ENCODE results near the gene USP53. TPM values are rescaled to one million over a fixed set of nuclear protein-coding genes. Genes with fewer than 3 reads are reported as not detected.
"Not testable (repeated sequence)": the region's sequence is repeated elsewhere in the genome, so short reads cannot be mapped to it uniquely, and the experiment has no call there.

The USP53 gene
- total RNA-seq (10 to 100 TPM; 50.9 to 54.4 TPM), polyA plus RNA-seq (ENCODE audit: insufficient read length in 2 of 2) (10 to 100 TPM; 17.4 to 20.6 TPM)
- long read RNA-seq, donor 1 = 0 reads
- long read RNA-seq, donor 2, full-length matches to known transcripts = 1 of 1 reads
- long read RNA-seq, donor 2, partial matches to known transcripts = 0 of 1 reads
- long read RNA-seq, donor 2, other reads (novel, unspliced or antisense) = 0 of 1 reads
- long read RNA-seq, donor 3 = 0 reads
- long read RNA-seq, donor 4, full-length matches to known transcripts = 1 of 783 reads
- long read RNA-seq, donor 4, partial matches to known transcripts = 777 of 783 reads
- long read RNA-seq, donor 4, other reads (novel, unspliced or antisense) = 5 of 783 reads

DNA sequence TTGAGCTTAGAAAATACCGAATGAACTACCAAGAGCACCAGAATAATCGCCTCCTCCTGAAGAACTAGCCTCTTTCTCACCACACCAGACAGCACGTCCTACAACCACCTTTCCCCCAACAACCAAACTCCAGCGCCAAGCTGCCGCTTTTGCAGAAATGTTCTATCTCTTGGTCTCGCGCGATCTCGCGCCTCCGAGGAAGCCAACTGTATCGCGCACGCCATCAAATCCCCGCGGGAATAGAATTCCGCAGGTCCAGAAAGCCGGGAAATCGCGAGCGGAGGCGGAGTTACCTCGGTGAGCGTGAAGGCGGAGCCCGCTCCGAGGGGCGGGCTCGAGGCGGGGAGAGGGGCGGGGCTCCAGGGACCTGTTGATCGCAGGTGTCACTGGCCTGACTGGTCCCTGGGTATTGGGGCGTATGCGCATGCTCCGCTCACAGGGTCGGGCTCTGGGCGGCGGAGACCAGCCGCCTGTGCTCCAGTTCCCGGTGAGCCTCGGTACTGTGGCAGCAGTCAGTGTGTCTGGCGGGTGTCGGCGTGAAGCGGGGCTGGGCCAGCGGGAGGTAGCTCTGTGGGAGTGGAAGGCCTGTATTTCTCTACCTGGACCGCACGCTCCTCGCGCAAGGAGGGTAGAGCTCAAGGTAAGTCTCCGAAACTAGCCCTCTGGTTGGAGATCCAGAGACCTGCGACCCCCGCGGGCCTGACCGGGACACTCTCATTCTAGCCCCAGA, at the start of gene USP53:
Gene USP53, plus strand, starts transcription at position 480 of the 730 bp plus-strand sequence. CDS start 27,047 bp downstream, outside the sequence.
- DNase-seq (ENCODE audit: low read depth in 4 of 6, low spot score in 6 of 6) = peak; percentile 83 to 98 (median 89)
- H3K27ac ChIP-seq (ENCODE audit: low read depth, low read length) = peak within 1 kb of the TSS; percentile 96
- H3K27me3 ChIP-seq (ENCODE audit: control insufficient read depth, insufficient read depth, low read length) = no peaks in the 10 kb centered on the region
- H3K4me3 ChIP-seq (ENCODE audit: low read depth, low read length) = peak within 1 kb of the TSS; percentile 92
- H3K4me1 ChIP-seq (ENCODE audit: control insufficient read depth, insufficient read depth, low read length) = peaks cover 3% of the 10 kb centered on the region
- under 1% methylated on average over 55 of the region's 55 CpGs for WGBS (ENCODE audit: insufficient coverage)
- no peaks in the 10 kb centered on the region for H3K9me3 ChIP-seq (ENCODE audit: control insufficient read depth, insufficient read depth, low read length)
- no peaks in the 10 kb centered on the region for H3K36me3 ChIP-seq (ENCODE audit: control insufficient read depth, insufficient read depth, low read length)

DNA sequence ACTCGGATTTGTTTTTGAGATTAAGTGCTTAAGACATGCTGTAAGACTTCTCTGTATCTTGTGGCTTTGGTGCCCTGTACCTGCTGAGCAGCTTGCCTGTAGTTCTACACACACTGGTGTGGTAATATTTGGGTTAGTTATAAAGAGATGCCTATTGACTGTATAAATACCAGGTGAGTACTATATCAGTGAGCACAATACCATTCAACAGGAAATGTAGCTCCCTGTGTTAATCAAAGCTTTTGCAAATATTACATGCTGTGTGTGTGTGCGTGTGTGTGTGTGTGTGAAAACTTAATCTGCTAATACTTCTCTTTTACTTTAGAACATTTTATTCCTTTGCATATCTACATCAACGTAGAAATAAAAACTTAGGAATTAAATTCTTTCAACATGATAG, 46.7 kb upstream of the USP53 start:
- Histone ChIP-seq H3K4me1 (ENCODE audit: control insufficient read depth, insufficient read depth, low read length) (no peaks in the 10 kb centered on the region), H3K9me3 (ENCODE audit: control insufficient read depth, insufficient read depth, low read length) (no peaks in the 10 kb centered on the region), H3K27me3 (ENCODE audit: control insufficient read depth, insufficient read depth, low read length) (no peaks in the 10 kb centered on the region), H3K27ac (ENCODE audit: low read depth, low read length) (no peak overlapping the region), H3K36me3 (ENCODE audit: control insufficient read depth, insufficient read depth, low read length) (no peaks in the 10 kb centered on the region), H3K4me3 (ENCODE audit: low read depth, low read length) (no peak overlapping the region)
- DNase-seq (ENCODE audit: low read depth in 4 of 6, low spot score in 6 of 6) = no peak
- 78% methylated on average over 1 of the region's 3 CpGs for WGBS (ENCODE audit: insufficient coverage)

DNA sequence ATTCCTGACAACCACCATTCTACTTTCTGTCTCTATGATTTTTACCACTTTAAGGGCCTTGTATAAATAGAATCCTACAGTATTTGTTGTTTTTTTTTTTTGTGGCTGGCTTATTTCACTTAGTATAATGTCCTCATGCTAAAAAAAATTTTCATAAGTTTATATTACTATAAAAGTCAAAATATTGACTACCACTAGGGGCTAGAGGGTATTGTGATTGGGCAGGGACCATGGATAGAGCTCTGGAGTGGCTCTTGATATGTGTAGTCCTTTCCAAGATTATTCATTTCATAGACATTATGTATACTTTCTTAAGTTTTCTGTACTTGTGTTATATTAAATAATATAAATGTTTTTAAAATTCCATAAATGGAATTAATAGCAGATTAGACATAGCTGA, 42.3 kb upstream of the USP53 start:
- H3K4me3 ChIP-seq (ENCODE audit: low read depth, low read length) = no peak overlapping the region
- no peak for DNase-seq (ENCODE audit: low read depth in 4 of 6, low spot score in 6 of 6)
- no peaks in the 10 kb centered on the region for H3K9me3 ChIP-seq (ENCODE audit: control insufficient read depth, insufficient read depth, low read length)
- H3K27ac ChIP-seq (ENCODE audit: low read depth, low read length) = no peak overlapping the region
- H3K4me1 ChIP-seq (ENCODE audit: control insufficient read depth, insufficient read depth, low read length) = no peaks in the 10 kb centered on the region
- H3K27me3 ChIP-seq (ENCODE audit: control insufficient read depth, insufficient read depth, low read length) = no peaks in the 10 kb centered on the region
- H3K36me3 ChIP-seq (ENCODE audit: control insufficient read depth, insufficient read depth, low read length) = no peaks in the 10 kb centered on the region

DNA sequence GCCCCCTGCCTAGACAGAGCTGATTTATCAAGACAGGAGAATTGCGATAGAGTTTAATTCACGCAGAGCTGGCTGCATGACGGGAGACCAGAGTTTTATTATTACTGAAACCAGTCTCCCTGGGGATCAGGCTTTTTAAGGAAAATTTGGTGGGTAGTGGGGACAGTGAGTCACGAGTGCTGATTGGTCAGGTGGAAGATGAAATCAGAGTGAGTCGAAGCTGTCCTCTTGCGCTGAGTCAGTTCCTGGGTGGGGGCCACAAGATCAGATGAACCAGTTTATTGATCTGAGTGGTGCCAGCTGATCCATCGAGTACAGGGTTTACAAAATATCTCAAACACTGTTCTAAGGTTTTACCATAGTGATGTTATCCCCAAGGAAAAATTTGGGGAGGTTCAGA, 40.3 kb upstream of the USP53 start:
- H3K4me3 ChIP-seq (ENCODE audit: low read depth, low read length) = no peak overlapping the region
- DNase-seq (ENCODE audit: low read depth in 4 of 6, low spot score in 6 of 6) = no peak
- H3K9me3 ChIP-seq (ENCODE audit: control insufficient read depth, insufficient read depth, low read length) = no peaks in the 10 kb centered on the region
- H3K36me3 ChIP-seq (ENCODE audit: control insufficient read depth, insufficient read depth, low read length) = no peaks in the 10 kb centered on the region
- 78% methylated on average over 6 of the region's 7 CpGs for WGBS (ENCODE audit: insufficient coverage)
- no peaks in the 10 kb centered on the region for H3K4me1 ChIP-seq (ENCODE audit: control insufficient read depth, insufficient read depth, low read length)
- no peak overlapping the region for H3K27ac ChIP-seq (ENCODE audit: low read depth, low read length)
- no peaks in the 10 kb centered on the region for H3K27me3 ChIP-seq (ENCODE audit: control insufficient read depth, insufficient read depth, low read length)

DNA sequence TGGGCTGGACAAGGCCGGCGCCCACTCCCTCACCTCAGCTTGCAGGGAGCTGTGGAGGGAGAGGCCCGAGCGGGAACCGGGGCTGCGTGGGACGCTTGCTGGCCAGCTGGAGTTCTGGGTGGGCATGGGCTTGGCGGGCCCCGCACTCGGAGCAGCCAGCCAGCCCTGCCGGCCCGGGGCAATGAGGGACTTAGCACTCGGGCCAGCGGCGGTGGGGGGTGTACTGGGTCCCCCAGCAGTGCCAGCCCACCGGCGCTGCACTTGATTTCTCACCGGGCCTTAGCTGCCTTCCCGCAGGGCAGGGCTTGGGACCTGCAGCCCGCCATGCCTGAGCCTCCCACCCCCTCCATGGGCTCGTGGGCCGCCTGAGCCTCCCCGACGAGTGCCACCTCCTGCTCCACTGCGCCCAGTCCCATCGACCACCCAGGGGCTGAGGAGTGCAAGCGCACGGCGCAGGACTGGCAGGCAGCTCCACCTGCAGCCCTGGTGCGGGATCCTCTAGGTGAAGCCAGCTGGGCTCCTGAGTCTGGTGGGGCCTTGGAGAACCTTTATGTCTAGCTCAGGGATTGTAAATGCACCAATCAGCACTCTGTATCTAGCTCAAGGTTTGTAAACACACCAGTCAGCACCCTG, 38.7 kb upstream of the USP53 start:
- not testable (repeated sequence) for DNase-seq (ENCODE audit: low read depth in 4 of 6, low spot score in 6 of 6); H3K9me3 ChIP-seq (ENCODE audit: control insufficient read depth, insufficient read depth, low read length); H3K36me3 ChIP-seq (ENCODE audit: control insufficient read depth, insufficient read depth, low read length); H3K4me1 ChIP-seq (ENCODE audit: control insufficient read depth, insufficient read depth, low read length); H3K27ac ChIP-seq (ENCODE audit: low read depth, low read length); H3K27me3 ChIP-seq (ENCODE audit: control insufficient read depth, insufficient read depth, low read length); H3K4me3 ChIP-seq (ENCODE audit: low read depth, low read length)
- 97% methylated on average over 23 of the region's 30 CpGs for WGBS (ENCODE audit: insufficient coverage)

DNA sequence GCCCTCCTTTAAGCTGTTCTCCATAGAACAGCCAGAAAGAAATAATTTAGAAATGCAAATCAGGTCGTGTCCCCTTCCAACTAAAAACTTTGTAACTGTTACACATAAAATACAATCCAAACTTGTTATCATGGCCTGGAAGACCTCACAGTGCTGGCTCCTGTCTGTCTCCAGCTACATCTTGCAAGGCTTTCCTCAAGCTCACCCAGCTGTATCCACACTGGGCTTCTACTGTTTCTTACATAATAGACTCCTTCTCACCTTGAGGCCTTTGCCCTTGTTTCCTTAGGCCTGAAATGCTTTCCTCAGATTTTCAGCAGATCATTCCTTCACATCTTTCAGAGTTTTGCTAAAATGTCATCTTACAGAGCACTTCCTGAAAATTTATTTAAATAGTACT, 33.5 kb upstream of the USP53 start:
- Histone ChIP-seq H3K27ac (ENCODE audit: low read depth, low read length) (no peak overlapping the region), H3K9me3 (ENCODE audit: control insufficient read depth, insufficient read depth, low read length) (no peaks in the 10 kb centered on the region), H3K27me3 (ENCODE audit: control insufficient read depth, insufficient read depth, low read length) (no peaks in the 10 kb centered on the region), H3K4me3 (ENCODE audit: low read depth, low read length) (no peak overlapping the region), H3K4me1 (ENCODE audit: control insufficient read depth, insufficient read depth, low read length) (no peaks in the 10 kb centered on the region), H3K36me3 (ENCODE audit: control insufficient read depth, insufficient read depth, low read length) (no peaks in the 10 kb centered on the region)
- DNase-seq (ENCODE audit: low read depth in 4 of 6, low spot score in 6 of 6) = no peak
- 92% methylated on average over 1 of the region's 1 CpG for WGBS (ENCODE audit: insufficient coverage)

DNA sequence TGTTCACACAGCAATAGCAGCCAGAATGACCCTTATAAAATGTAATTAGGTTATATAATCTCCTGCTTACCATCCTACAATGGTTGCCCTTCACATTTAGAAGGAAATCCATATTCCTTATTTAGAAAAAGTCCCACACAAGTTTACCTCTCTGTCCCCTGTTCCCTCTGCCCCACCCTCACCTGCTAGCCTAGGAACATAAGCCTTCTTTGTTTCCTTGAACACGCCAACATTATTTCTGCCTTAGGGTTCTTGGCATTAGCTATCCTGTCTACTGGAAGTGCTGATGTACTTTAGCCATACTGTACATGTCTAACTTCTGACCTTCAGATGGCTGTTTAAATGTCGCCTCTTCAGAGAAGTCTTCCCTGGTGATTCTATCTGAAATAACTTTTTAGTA, 28.4 kb upstream of the USP53 start:
- H3K9me3 ChIP-seq (ENCODE audit: control insufficient read depth, insufficient read depth, low read length) = no peaks in the 10 kb centered on the region
- H3K27ac ChIP-seq (ENCODE audit: low read depth, low read length) = no peak overlapping the region
- no peaks in the 10 kb centered on the region for H3K27me3 ChIP-seq (ENCODE audit: control insufficient read depth, insufficient read depth, low read length)
- H3K4me1 ChIP-seq (ENCODE audit: control insufficient read depth, insufficient read depth, low read length) = no peaks in the 10 kb centered on the region
- H3K4me3 ChIP-seq (ENCODE audit: low read depth, low read length) = no peak overlapping the region
- no peak for DNase-seq (ENCODE audit: low read depth in 4 of 6, low spot score in 6 of 6)
- WGBS (ENCODE audit: insufficient coverage) = 80% methylated on average over 1 of the region's 2 CpGs
- H3K36me3 ChIP-seq (ENCODE audit: control insufficient read depth, insufficient read depth, low read length) = no peaks in the 10 kb centered on the region

DNA sequence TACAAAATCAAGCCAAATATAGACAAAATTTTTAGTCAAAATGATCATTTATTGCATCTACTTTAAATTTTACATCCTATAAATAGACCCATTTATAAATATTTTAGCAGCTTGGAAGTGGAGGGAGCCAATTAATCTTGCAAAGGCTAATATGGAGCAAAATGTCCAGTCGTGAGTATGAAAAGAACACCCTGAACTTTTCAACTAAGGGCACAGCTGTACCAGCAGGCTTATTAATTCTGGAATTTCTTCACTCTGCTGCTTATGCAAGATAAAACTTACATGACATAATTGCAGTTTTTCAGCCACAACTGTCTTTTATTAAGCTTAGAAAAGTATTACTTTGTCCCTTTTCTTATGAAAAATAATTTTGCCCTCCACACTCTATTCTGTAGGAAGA, 22.9 kb upstream of the USP53 start:
- Histone ChIP-seq H3K9me3 (ENCODE audit: control insufficient read depth, insufficient read depth, low read length) (no peaks in the 10 kb centered on the region), H3K27ac (ENCODE audit: low read depth, low read length) (peak overlapping the region; percentile 75), H3K27me3 (ENCODE audit: control insufficient read depth, insufficient read depth, low read length) (no peaks in the 10 kb centered on the region), H3K4me3 (ENCODE audit: low read depth, low read length) (no peak overlapping the region), H3K4me1 (ENCODE audit: control insufficient read depth, insufficient read depth, low read length) (no peaks in the 10 kb centered on the region), H3K36me3 (ENCODE audit: control insufficient read depth, insufficient read depth, low read length) (no peaks in the 10 kb centered on the region)
- no CpG with 5 or more reads among the region's 1 CpG for WGBS (ENCODE audit: insufficient coverage)
- DNase-seq (ENCODE audit: low read depth in 4 of 6, low spot score in 6 of 6) = peak in 1 of 6 donors; percentile 9

DNA sequence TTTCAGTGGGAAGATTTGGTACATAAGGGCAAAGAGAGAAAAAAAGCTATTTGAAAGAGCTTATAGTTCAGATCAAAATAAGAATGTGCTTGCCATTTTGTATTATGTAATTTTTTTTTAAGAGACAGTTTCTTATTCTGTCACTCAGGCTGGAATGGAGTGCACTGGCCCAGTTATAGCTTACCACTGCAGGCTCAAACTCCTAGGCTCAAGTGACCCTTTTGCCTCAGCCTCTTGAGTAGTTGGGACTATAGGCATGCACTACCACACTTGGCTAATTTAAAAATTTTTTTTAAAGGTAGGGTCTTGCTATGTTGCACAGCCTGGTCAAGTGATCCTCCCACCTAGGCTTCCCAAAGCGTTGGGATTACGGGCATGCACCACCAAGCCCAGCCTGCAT, 22.2 kb upstream of the USP53 start:
- WGBS (ENCODE audit: insufficient coverage) = 90% methylated on average over 2 of the region's 2 CpGs
- Histone ChIP-seq H3K4me1 (ENCODE audit: control insufficient read depth, insufficient read depth, low read length) (no peaks in the 10 kb centered on the region), H3K27me3 (ENCODE audit: control insufficient read depth, insufficient read depth, low read length) (no peaks in the 10 kb centered on the region), H3K27ac (ENCODE audit: low read depth, low read length) (peak overlapping the region; percentile 75), H3K36me3 (ENCODE audit: control insufficient read depth, insufficient read depth, low read length) (no peaks in the 10 kb centered on the region), H3K4me3 (ENCODE audit: low read depth, low read length) (no peak overlapping the region), H3K9me3 (ENCODE audit: control insufficient read depth, insufficient read depth, low read length) (no peaks in the 10 kb centered on the region)
- no peak for DNase-seq (ENCODE audit: low read depth in 4 of 6, low spot score in 6 of 6)
